SW480 (cell line): Measurements from ENCODE around the gene PLEKHG7.
"Not testable (repeated sequence)": the region's sequence is repeated elsewhere in the genome, so short reads cannot be mapped to it uniquely, and the experiment has no call there.

ENCODE experiments used
- DNase-seq: peaks from one replicate; pipeline ENCODE4 v3.0.0-alpha.2; 2016; ENCODE audit warnings: low spot score

Gene PLEKHG7, protein sequence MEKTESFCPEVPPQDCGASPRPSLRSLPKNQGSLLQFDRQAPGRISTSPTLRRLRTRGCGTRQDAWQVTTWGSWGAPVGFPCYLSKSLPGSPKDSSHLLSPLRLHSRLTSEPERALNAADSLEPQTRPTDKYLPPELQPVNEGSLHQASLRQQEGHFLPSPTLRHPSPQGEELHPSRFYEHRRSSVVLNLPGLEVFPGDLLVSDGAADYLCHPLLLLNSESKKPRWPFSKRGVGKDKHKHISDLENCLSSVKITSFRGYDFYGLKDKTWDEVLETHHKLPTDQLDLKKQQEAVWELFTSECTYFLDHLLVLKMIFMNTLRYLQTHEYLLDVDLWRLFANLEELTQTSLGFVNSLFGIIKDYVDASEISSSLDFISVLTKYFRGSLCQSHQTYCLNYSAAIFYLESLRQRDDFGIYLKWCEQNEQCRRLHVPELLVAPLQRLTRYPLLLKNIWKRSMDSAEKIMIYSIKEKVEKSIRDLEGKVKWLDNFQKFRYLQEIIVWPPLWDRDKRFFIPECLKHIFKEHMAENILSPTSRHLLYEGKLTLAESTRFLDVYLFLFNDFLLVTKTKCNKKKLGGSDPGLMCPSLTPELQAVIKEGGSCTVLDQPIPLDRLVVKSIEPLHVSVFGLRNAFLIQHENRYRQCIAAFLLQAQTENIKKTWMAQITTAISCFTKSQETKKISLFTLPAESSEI

DNA sequence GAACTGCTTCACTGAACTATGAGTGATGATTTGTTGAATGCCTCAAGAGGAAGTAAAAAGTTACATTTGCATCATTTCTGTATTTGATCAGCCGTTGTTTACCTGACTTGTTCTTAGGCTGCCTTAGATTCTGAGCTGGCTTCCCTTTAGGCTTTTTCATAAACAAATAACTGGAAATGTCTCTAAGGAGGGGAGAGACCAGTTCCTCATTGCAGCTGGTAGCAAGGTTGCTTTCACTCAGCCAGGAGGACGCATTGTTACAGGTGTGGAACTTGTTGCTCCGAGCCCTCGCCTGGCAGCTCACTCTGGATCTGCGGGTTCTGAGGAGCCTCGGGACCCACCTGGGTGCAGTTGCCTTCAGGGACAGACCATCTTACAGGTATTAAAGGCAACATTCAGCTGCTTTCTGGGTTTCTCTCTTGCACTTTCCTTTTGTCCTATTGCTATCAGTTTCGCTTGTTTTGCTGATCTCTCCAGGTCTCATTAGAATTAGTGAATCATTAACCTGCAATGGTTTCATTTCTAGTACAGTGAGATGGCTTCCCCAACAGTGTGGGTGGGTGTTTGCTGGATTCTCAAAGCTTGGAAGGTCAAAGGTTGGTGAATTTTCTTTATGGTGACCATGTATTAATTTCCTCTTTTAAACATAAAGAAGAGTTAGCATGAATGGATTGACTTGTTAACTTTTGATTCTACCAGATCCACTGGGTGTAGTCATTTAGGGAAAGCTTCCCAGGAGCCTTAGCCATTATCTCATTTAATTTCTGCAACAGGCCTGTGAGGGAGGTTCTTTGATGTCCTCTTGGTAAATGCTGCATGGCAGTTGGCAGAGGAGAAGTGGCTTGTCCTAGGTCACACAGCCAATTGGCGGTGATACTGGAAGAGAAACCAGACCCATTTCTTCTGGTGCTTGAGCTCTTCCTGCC lies at the start of gene PLEKHG7:
Gene PLEKHG7, plus strand, starts transcription at position 236 of the 926 bp plus-strand sequence. CDS start 3,643 bp downstream, outside the sequence.
- peak; percentile 66 for DNase-seq

DNA sequence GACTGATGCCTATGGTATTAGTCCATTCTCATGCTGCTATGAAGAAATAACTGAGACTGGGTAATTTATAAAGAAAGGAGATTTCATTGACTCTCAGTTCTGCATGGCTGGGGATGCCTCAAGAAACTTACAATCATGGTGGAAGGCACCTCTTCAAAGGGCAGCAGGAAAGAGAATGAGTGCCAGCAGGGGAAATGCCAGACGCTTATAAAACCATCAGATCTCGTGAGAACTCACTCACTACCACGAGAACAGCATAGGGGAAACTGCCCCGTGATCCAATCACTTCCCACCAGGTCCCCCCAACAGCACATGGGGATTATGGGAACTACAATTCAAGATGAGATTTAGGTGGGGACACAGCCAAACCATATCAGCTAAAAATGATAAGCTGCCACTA lies 48.5 kb upstream of the PLEKHG7 start:
- DNase-seq, result not testable (repeated sequence)

DNA sequence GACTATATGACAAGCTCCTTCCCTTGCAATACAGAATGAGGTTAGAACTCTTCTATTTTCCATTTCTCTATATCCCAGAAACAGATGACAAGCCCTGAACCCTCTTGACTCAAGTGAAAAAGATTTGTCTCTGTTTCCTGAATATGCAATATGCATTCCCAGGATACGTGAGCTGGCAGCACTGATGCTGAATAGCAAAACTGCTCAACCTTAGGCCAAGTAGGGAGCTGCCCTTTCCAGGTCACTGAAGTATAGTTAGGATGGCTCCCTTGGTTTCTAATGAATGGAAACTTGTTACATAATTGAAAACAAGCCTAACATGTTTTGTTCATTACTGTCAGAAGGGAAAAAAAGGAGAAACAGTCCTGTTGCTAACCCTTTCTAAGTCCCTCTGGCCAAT lies 47.9 kb upstream of the PLEKHG7 start:
- no peak for DNase-seq

DNA sequence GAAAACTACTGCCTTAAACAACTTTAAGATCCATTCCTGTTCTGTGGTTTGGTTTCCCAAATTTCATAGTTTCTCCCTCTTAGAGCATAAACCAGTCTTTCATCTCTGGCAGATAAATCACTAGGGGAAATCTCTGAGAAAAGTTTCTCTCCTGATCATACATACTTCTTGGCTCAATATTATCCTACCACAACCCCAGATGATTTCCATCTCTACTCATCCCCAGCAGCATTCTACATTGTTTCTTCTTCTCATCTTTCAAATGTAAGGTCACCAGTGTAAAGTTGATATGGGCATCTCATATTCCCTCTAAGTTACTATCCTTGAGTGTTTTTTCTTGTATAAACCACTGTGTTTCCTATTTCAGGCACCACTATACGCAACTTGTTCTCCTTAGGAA lies 45.9 kb upstream of the PLEKHG7 start:
- DNase-seq, result no peak

DNA sequence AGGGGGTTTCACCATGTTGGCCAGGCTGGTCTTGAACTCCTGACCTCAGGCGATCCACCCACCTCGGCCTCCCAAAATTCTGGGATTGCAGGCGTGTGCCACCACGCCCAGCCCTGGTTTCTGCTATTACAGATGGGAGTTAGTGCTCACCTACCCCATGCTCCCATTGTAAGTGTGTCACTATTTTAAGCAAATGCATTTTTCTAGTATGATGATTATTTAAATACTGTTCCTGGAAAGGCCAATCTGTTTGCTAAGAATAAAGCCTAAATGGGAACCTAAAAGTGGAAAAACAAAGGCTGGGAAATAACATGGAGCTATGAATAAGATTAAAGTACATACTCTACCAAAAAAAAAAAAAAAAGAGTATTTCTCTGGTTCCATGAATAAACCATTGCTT lies 45.0 kb upstream of the PLEKHG7 start:
- no peak for DNase-seq

DNA sequence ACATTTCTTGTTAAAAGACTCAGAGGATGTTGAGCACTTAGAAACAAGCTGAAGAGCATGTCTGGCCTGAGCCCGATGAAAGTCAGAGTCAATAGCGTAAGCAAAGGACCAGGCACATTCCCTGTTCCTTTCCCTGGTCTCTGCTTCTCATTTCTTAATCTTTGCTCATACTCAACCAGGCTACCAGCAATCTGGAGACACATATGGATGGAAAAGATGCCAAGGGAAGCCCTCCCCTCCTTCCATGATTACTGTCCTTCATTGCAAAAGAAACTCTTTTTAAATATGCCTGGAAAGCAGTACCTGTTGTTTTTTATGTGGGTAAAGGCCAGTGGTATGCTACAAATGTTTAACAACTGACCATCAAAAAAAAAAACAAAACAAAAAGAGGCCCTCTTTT lies 44.2 kb upstream of the PLEKHG7 start:
- no peak for DNase-seq

DNA sequence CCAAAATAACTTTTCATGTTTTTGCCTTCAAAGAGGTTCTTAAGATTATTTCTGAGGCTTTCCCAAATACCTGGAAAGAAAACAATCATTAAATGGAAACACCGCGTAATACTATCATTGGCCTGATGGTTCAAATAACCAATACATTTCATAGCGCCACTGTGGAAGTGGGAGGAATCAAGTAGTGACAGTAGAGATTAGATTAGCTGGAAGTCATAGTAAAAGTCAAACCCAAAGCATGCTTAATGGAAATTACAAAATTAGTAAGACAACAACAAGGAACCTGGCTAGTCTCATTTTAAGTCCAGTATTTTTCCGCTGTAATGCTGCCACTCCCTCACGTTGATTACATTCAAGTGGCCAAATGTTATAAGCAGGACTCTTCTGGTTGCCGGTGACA lies 41.5 kb upstream of the PLEKHG7 start:
- no peak for DNase-seq

DNA sequence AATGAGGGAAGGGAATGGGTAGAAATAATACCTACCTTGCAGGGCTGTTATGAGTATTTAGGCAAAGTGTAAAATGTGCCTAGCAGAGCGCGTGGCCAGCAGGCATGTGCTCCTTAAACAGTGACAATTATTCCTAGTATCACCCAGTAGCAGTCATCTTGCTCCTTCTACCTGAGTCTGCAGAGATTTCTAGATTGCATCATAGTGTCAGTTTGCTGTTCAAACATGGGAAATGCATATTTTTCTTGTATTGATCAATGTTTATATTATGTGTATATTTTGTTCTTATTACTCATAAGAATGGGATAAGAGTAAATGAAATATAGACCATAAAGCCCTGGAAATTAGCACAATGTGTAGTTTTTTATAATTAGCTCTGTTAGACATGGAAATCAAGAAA lies 37.3 kb upstream of the PLEKHG7 start:
- DNase-seq, result no peak

DNA sequence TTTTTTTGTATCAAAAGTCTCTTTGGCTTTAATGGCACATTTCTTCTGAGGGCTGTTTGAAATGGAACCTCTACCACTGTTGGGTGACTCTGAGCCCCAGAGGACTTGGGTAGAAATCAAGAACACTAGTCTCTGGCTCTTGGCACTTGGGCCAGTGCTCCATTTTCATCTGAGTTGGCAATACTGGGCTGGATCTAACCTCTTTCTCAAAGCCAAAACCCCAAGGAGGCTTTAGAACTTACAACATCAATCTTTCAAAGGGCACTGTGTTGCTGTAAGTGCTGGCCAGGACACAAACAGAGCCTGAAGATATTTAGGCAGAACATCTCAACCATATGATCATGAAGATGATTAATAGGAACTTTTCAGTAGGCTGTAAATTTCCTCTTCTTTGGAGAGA lies 34.0 kb upstream of the PLEKHG7 start:
- DNase-seq, result no peak

DNA sequence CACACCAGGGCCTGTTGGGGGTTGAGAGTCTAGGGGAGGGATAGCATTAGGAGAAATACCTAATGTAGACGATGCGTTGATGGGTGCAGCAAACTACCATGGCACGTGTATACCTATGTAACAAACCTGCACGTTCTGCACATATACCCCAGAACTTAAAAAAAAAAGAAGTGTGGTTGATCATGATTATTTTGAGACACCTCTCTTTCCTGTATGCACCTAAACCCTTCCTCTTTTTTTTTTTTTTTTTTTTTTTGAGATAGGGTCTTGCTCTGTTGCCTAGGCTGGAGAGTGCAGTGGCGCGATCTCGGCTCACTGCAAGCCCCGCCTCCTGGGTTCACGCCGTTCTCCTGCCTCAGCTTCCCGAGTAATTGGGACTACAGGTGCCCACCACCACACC lies 31.3 kb upstream of the PLEKHG7 start:
- DNase-seq, result not testable (repeated sequence)

DNA sequence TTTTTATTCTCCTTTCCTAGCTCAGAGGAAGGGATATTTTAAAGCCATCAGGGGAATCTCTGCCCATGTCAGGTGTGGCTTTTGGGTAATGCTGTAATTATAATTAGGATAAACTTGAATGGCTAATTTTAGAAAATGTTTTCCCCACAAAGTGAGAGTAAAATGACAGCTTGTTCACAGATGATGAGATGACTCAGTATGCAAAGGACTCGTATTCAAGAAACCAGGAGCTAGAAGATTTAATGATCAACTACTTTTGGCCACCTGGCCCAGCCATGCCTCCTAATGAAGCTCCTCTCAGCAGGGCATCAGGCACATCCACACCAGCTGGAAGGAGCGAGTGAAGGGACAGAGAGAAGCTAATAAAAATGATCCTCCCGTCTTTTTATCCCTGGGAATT lies 29.0 kb upstream of the PLEKHG7 start:
- no peak for DNase-seq

DNA sequence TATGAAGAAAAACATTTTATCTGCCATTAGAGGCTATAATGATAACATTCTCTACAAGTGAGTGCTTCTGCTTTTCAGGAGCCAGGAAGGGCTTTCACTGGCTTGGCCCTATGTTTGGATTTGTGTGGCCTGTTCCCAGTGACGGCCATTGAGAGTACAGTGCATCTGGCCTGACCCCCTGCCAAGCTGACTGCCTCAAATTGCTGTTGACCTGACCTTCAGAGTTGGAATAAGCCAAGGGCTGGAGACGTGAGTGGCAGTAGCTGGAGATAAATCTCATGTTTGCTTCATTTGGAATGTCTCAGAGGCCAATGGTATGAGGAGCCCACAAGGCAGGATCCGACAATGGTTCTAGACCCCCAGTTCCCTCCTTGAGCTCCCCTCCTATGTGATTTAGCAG lies 28.3 kb upstream of the PLEKHG7 start:
- DNase-seq, result no peak

DNA sequence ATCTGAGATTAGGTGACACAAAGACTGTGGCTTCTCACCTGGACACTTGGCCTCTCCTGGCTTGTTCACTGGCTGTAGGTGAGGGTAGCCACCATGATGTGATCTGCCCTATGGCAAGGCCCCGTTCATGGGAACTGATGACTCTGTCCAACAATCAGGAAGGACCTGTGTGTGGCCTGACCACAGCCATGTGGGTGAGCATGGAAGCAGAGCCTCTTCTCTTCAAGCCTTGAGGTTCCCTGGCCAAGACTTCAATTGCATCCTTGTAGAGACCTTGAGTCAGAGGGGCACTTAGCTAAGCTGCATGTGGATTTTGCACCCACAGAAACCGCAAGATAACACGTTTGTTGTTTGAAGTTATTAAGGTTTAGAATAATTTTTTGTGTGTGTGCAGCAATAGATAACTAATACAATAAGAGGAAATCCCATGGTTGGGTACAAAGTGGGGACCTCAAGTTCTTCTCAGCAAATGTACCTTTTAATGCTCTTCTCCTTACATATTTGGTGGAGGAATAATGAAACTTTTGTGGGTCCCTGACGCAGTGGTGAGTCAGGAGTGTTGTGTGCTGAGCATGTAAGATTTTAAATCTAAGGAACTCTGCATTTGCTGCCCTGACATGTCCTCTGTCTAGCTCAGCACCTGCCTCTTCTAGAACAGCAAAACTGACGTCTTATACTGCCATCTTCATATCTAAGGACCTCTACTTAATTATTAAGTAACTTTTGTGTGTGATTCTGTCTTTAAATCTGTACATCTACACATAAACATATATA lies 27.5 kb upstream of the PLEKHG7 start:
- DNase-seq, result no peak

DNA sequence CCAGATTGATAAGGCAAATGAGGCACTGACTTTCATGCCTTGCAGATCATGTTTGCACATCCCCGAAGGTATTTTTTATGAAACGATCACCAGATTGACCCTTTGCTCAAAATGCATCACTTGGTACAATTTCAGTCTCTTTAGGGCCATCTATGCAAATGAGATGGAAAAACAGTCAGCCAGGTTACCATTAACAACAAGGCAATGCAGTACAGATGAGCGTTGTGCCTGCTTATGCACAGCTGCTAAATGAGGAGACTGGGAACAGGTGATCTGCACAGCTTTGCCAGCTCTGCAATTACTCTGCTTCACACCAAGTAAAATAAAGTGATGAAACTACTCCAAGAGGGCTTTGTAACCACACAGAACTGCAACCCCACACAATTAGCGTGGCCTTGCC lies 26.1 kb upstream of the PLEKHG7 start:
- DNase-seq, result no peak

DNA sequence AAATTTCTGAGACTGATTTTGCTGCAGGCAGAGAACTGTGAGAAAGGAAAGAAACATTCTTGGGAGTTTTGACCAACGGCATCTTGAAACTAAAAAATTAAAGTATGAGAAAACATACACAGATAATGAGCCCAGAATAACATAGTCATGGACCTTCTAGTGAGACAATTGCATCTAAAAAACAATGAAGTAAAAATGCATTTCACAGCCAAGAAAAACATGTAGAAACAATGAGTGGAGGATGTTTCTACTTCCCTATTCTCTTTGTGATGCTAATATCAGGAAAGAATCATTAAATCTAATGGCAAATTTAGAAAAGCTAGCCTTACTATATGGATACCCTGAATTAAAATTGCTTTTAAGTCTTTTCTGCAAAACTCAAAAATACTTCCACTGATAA lies 12.2 kb upstream of the PLEKHG7 start:
- DNase-seq, result no peak

DNA sequence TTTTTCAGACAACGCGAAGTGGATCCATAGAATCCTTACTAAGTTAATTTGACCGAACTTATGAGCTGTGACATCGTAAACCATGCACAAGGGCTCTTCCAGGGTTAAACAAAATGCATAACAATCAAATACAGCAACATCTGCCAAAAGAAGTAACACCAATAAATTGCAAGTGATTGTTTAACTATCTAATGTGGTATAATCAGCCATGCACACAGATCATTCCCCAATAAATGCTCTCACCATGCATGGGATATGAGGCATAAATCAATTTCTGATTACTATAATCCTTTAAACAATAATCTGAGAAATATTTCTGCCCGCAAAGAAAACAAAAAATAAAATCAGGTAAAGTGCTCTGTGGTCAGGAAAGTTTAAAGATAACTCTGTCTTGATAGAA lies 7.7 kb upstream of the PLEKHG7 start:
- DNase-seq, result no peak

DNA sequence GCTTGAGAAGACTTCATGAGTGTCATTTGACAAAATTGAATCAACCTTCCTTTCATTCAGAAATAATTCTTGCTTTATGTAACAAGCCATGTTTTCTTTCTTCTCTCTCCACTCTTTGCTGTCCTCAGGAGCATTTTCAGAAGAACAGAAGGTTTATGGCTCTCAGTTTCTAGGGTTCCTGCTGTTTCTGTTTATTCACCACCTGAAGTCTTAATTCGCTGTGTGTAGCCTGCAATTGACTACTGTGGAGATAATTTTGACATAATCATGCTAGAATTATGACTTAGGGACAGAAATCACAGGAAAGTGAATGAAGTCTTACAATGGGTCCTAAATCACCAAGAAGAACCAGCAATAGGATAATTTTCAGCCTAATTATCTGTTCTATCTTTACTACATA lies 7.2 kb upstream of the PLEKHG7 start:
- DNase-seq, result no peak

DNA sequence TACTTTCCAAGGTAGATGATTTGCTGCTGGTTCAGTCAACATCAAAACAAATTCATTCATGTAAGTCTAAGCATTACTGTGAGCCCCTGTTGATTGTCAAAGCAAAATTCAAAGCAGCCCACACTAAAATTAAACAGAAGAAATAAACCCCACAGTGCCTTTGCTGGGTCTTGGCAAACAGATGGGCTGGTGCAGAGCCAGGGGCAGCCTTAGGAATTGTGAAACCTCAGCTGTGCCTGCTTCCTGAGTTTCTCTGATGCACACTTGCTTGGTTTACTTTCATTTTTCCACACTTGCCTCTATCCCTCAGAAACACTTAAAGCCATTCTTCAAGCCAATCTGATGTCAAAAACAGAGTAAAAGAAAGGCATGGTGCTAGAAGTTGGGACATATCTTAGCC lies 6.6 kb upstream of the PLEKHG7 start:
- DNase-seq, result no peak

DNA sequence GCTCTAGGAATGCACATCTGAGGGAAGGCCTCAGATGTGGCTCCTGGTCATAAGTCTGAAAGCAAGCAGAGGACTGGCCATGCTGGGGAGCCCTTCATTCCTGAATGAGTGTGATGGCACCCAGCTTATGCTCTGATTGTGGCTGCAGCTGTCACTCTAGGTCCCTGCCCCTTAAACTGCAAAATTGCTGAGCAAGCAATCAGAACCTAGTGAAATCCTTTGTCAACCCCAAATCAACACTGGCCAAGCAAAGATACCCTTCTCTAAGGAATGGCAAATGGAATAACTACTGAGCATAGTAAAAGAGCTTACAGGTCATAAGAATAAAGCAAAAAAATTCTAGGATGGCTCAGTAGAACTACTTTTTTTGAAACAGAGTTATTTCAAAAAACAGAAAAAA lies 4.3 kb upstream of the PLEKHG7 start:
- DNase-seq, result no peak

DNA sequence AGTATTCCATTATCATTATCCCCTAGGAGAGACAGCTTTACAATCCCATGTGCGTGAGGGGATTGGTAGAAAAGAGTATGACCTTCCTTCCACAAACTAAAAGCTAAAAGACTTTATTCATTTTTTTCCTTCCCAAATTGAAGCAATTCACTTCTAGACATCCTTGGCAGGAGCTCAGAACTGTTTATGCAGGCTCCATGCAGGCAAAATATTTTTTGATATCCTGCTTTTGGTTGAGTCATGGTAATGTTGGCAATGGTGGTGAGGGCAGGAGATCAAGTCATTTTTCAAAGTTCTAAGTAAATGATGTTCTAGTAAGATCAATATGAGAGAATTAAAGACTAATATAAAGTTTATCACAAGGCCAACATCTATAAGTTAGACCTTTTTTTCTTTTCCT lies 1.3 kb upstream of the PLEKHG7 start:
- DNase-seq, result no peak

DNA sequence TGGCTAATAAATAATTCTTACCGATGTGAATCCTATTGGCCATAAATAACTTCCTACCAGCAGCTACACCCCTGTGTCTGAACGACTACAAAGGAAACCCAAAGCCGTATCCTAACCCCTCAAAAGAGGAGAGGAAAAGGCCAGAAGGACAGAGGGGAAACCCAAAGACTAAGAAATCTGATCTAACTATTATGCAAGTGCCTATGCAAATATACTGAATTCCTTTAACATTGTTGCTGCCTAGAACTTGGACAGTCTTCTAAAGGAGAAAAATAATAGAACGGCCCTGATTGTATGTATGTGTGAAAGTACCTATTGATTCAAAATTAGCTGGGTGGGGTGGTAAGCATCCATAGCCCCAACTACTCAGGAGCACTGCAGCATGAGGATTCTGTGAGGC lies 997 bp downstream of the PLEKHG7 start:
- no peak for DNase-seq

DNA sequence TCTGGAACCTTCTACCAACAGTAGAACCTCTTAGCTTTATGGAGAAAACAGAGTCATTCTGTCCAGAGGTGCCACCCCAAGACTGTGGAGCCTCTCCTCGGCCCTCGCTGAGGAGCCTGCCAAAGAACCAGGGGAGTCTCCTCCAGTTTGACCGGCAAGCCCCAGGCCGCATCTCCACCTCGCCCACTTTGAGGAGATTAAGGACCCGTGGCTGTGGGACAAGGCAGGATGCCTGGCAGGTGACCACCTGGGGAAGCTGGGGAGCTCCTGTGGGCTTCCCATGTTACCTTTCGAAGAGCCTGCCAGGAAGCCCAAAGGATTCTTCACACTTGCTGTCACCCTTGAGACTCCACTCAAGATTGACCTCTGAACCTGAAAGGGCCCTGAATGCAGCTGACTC lies 3.8 kb downstream of the PLEKHG7 start:
- DNase-seq, result no peak
